ENCODE measurements around the gene INAFM1. TPM values are rescaled to one million over a fixed set of nuclear protein-coding genes. Genes with fewer than 3 reads are reported as not detected.

Gene INAFM1
- total RNA-seq, 4 donors from 2014 or later: 6.0 to 13.6 (median 8.2) TPM

GRCh38 chr19:47313754-47314295 is 39.1 kb downstream of the INAFM1 start:
- WGBS, 2 donors: 80 to 82% methylated on average over 10 of the region's 10 CpGs
- H3K4me3 ChIP-seq (ENCODE audit: low read depth, poor library complexity, severe bottlenecking): no peak overlapping the region
- TF ChIP-seq POLR2A (IDR thresholded peaks at IDR 0.05) (no peak), CTCF (IDR thresholded peaks at IDR 0.05) (no peak)
- intact Hi-C loops (cut with DNase I; ENCODE audit: low total_unique reads): no loop called here
- DNase-seq (ENCODE audit: low spot score in 2 of 2): no peak

- no peak for TF ChIP-seq POLR2A (IDR thresholded peaks at IDR 0.05)
- intact Hi-C loops (cut with DNase I; ENCODE audit: low total_unique reads): no loop called here
- no peak overlapping the region for H3K4me3 ChIP-seq (ENCODE audit: low read depth, poor library complexity, severe bottlenecking)
- WGBS, 2 donors: 31 to 40% methylated on average over 12 of the region's 12 CpGs
- DNase-seq (ENCODE audit: low spot score in 2 of 2): peak; percentile 86 to 94
Measured at GRCh38 chr19:47315125-47315821, 40.6 kb downstream of the INAFM1 start.

- H3K4me3 ChIP-seq (ENCODE audit: low read depth, poor library complexity, severe bottlenecking): no peak overlapping the region
- intact Hi-C loops (cut with DNase I; ENCODE audit: low total_unique reads): no loop called here
- TF ChIP-seq CTCF (IDR thresholded peaks at IDR 0.05) (no peak), POLR2A (IDR thresholded peaks at IDR 0.05) (no peak)
- 88 to 90% methylated on average over 4 of the region's 4 CpGs for WGBS, 2 donors
- DNase-seq (ENCODE audit: low spot score in 2 of 2): no peak
Measured at GRCh38 chr19:47316513-47316912, 41.8 kb downstream of the INAFM1 start.

- no peak overlapping the region for H3K4me3 ChIP-seq (ENCODE audit: low read depth, poor library complexity, severe bottlenecking)
- no peak for DNase-seq (ENCODE audit: low spot score in 2 of 2)
- intact Hi-C loops (cut with DNase I; ENCODE audit: low total_unique reads): no loop called here
- TF ChIP-seq POLR2A (IDR thresholded peaks at IDR 0.05): no peak
- TF ChIP-seq CTCF (IDR thresholded peaks at IDR 0.05): no peak
- 91 to 94% methylated on average over 46 of the region's 46 CpGs for WGBS, 2 donors
Measured at GRCh38 chr19:47319923-47320871, 45.5 kb downstream of the INAFM1 start.

GRCh38 chr19:47321630-47322029 is 46.9 kb downstream of the INAFM1 start:
- WGBS, 2 donors: 75 to 85% methylated on average over 1 of the region's 1 CpG
- DNase-seq (ENCODE audit: low spot score in 2 of 2): no peak
- H3K4me3 ChIP-seq (ENCODE audit: low read depth, poor library complexity, severe bottlenecking): no peak overlapping the region
- TF ChIP-seq CTCF (IDR thresholded peaks at IDR 0.05): no peak
- no peak for TF ChIP-seq POLR2A (IDR thresholded peaks at IDR 0.05)
- intact Hi-C loops (cut with DNase I; ENCODE audit: low total_unique reads): no loop called here

- no peak overlapping the region for H3K4me3 ChIP-seq (ENCODE audit: low read depth, poor library complexity, severe bottlenecking)
- TF ChIP-seq POLR2A (IDR thresholded peaks at IDR 0.05) (no peak), CTCF (IDR thresholded peaks at IDR 0.05) (no peak)
- 72 to 76% methylated on average over 2 of the region's 2 CpGs for WGBS, 2 donors
- DNase-seq (ENCODE audit: low spot score in 2 of 2): no peak
- intact Hi-C loops (cut with DNase I; ENCODE audit: low total_unique reads): no loop called here
Measured at GRCh38 chr19:47322058-47322457, 47.4 kb downstream of the INAFM1 start.

All from lower leg skin (tissue), 4 donors.